Activated CD8-positive, alpha-beta memory T cell treated with anti-CD3 and anti-CD28 coated beads for 48 hours (primary cell): Measurements from ENCODE around the gene ULK2.
"Not testable (repeated sequence)": the region's sequence is repeated elsewhere in the genome, so short reads cannot be mapped to it uniquely, and the experiment has no call there.

ENCODE experiments used
- DNase-seq, 3 experiments: peaks; one replicate each; pipeline ENCODE4 v3.0.0-alpha.2; 2020; ENCODE audit warnings: low read depth in 2 of 3, low spot score in 2 of 3

The ULK2 gene

GRCh38 chr17:19867329-19868078, at the start of gene ULK2:
Gene ULK2, minus strand, starts transcription at chr17:19867936. Its CDS starts 519 bp downstream, at chr17:19867417.
- peak in 2 of 3 experiments; percentile 22 to 32 for DNase-seq

- DNase-seq, result no peak
Observed at GRCh38 chr17:19915245-19915978, 47.7 kb upstream of the ULK2 start.

GRCh38 chr17:19911033-19911432, 43.3 kb upstream of the ULK2 start:
- no peak for DNase-seq

GRCh38 chr17:19909139-19909538, 41.4 kb upstream of the ULK2 start:
- DNase-seq, result no peak

GRCh38 chr17:19905502-19905901, 37.8 kb upstream of the ULK2 start:
- no peak for DNase-seq

- no peak for DNase-seq
Observed at GRCh38 chr17:19904924-19905323, 37.2 kb upstream of the ULK2 start.

- no peak for DNase-seq
Observed at GRCh38 chr17:19904412-19904811, 36.7 kb upstream of the ULK2 start.

- no peak for DNase-seq
Observed at GRCh38 chr17:19900809-19901208, 33.1 kb upstream of the ULK2 start.

GRCh38 chr17:19897903-19898302, 30.2 kb upstream of the ULK2 start:
- DNase-seq, result no peak

GRCh38 chr17:19897090-19897837, 29.5 kb upstream of the ULK2 start:
- no peak for DNase-seq

GRCh38 chr17:19896679-19897078, 28.9 kb upstream of the ULK2 start:
- no peak for DNase-seq

GRCh38 chr17:19890554-19890953, 22.8 kb upstream of the ULK2 start:
- not testable (repeated sequence) for DNase-seq

- DNase-seq, result not testable (repeated sequence)
Observed at GRCh38 chr17:19890001-19890400, 22.3 kb upstream of the ULK2 start.

GRCh38 chr17:19886116-19886515, 18.4 kb upstream of the ULK2 start:
- no peak for DNase-seq

GRCh38 chr17:19883537-19884215, 15.9 kb upstream of the ULK2 start:
- DNase-seq, result no peak

GRCh38 chr17:19880393-19880792, 12.7 kb upstream of the ULK2 start:
- no peak for DNase-seq

- no peak for DNase-seq
Observed at GRCh38 chr17:19877364-19877945, 9.7 kb upstream of the ULK2 start.

- peak in 1 of 3 experiments; percentile 12 for DNase-seq
Observed at GRCh38 chr17:19876529-19877161, 8.9 kb upstream of the ULK2 start.

GRCh38 chr17:19874256-19874655, 6.5 kb upstream of the ULK2 start:
- DNase-seq, result no peak

- no peak for DNase-seq
Observed at GRCh38 chr17:19873346-19873745, 5.6 kb upstream of the ULK2 start.

GRCh38 chr17:19868079-19868395, 301 bp upstream of the ULK2 start:
- no peak for DNase-seq
